IPS-15b (cell line): Measurements from ENCODE around the gene ZIC1.

Experiments
- H3K27me3 ChIP-seq: one replicate; pipeline ENCODE4 v1.6.1; 2013; ENCODE audit warnings: low read length; ENCODE audit not compliant: control insufficient read depth, insufficient read depth
- H3K36me3 ChIP-seq: one replicate; pipeline ENCODE4 v1.6.1; 2013; ENCODE audit warnings: low read length; ENCODE audit not compliant: control insufficient read depth, insufficient read depth
- H3K4me1 ChIP-seq: one replicate; pipeline ENCODE4 v1.6.1; 2013; ENCODE audit warnings: mild to moderate bottlenecking, low read length; ENCODE audit not compliant: control insufficient read depth, insufficient read depth
- H3K4me3 ChIP-seq: one replicate; pipeline ENCODE4 v1.5.1; 2013; ENCODE audit warnings: low read depth, low read length
- H3K9ac ChIP-seq: one replicate; pipeline ENCODE4 v1.6.1; 2013; ENCODE audit warnings: low read depth, mild to moderate bottlenecking, low read length
- H3K9me3 ChIP-seq: one replicate; pipeline ENCODE4 v1.6.1; 2013; ENCODE audit warnings: mild to moderate bottlenecking, low read length; ENCODE audit not compliant: control insufficient read depth, insufficient read depth

The ZIC1 gene

GRCh38 chr3:147415874-147416273 is 6.7 kb downstream of the ZIC1 start:
- peaks cover 98% of the 10 kb centered on the region for H3K27me3 ChIP-seq
- peaks cover 4% of the 10 kb centered on the region for H3K4me1 ChIP-seq
- H3K9me3 ChIP-seq = no peaks in the 10 kb centered on the region
- no peak overlapping the region for H3K9ac ChIP-seq
- no peaks in the 10 kb centered on the region for H3K36me3 ChIP-seq
- no peak overlapping the region for H3K4me3 ChIP-seq

GRCh38 chr3:147416931-147417330 is 7.8 kb downstream of the ZIC1 start:
- Histone ChIP-seq H3K9ac (no peak overlapping the region), H3K9me3 (no peaks in the 10 kb centered on the region), H3K36me3 (no peaks in the 10 kb centered on the region), H3K4me1 (peaks cover 4% of the 10 kb centered on the region), H3K27me3 (peaks cover 98% of the 10 kb centered on the region), H3K4me3 (no peak overlapping the region)

DNA sequence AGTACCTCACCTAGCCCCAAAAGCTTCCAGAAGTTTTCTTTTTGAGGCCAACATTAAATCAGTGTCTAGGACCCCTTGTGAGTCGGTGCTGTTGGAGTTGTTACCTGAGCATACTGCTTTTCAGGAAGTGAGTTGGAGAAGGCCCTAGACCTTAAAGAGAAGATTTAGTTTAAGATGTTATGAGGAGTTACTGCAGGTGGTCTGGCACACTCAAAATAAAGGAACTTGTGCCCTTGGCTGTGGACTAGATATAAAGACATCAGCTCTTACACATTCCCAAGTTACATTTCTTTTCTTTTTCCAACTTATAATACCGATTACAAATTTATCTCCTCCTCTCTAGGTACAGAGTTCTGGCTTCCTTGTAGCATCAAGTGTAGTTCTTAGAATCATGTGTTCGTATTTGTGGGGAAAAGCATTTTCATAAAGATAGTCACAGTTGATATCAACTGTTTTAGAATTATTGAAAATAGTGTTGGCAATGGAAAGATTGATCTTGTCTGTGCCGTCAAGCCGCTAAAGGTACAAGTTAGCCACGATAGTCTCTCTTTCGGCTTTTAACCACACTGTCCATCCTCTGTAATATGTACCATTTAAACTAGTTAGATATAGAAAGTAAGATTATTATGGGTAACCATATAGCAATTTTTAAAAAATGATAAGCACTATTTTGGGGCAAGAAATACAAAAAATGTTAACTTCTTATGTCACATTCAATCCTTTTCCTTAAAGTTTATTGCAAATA is 8.6 kb downstream of the ZIC1 start:
- Histone ChIP-seq H3K36me3 (no peaks in the 10 kb centered on the region), H3K4me3 (no peak overlapping the region), H3K4me1 (peaks cover 4% of the 10 kb centered on the region), H3K9ac (no peak overlapping the region), H3K27me3 (peaks cover 98% of the 10 kb centered on the region), H3K9me3 (no peaks in the 10 kb centered on the region)

GRCh38 chr3:147418371-147418781 is 9.2 kb downstream of the ZIC1 start:
- Histone ChIP-seq H3K4me1 (peaks cover 4% of the 10 kb centered on the region), H3K4me3 (peak overlapping the region; percentile 50), H3K27me3 (peaks cover 98% of the 10 kb centered on the region), H3K9me3 (no peaks in the 10 kb centered on the region), H3K36me3 (no peaks in the 10 kb centered on the region), H3K9ac (no peak overlapping the region)

- H3K27me3 ChIP-seq = peaks cover 99% of the 10 kb centered on the region
- H3K9me3 ChIP-seq = no peaks in the 10 kb centered on the region
- H3K4me1 ChIP-seq = peaks cover 4% of the 10 kb centered on the region
- peak overlapping the region; percentile 50 for H3K4me3 ChIP-seq
- no peak overlapping the region for H3K9ac ChIP-seq
- H3K36me3 ChIP-seq = no peaks in the 10 kb centered on the region
Observed at GRCh38 chr3:147418808-147419701, 9.9 kb downstream of the ZIC1 start.

- peaks cover 4% of the 10 kb centered on the region for H3K4me1 ChIP-seq
- no peaks in the 10 kb centered on the region for H3K9me3 ChIP-seq
- H3K27me3 ChIP-seq = peaks cover 99% of the 10 kb centered on the region
- H3K9ac ChIP-seq = no peak overlapping the region
- H3K4me3 ChIP-seq = peak overlapping the region; percentile 50
- no peaks in the 10 kb centered on the region for H3K36me3 ChIP-seq
Observed at GRCh38 chr3:147419781-147420224, 10.6 kb downstream of the ZIC1 start.

DNA sequence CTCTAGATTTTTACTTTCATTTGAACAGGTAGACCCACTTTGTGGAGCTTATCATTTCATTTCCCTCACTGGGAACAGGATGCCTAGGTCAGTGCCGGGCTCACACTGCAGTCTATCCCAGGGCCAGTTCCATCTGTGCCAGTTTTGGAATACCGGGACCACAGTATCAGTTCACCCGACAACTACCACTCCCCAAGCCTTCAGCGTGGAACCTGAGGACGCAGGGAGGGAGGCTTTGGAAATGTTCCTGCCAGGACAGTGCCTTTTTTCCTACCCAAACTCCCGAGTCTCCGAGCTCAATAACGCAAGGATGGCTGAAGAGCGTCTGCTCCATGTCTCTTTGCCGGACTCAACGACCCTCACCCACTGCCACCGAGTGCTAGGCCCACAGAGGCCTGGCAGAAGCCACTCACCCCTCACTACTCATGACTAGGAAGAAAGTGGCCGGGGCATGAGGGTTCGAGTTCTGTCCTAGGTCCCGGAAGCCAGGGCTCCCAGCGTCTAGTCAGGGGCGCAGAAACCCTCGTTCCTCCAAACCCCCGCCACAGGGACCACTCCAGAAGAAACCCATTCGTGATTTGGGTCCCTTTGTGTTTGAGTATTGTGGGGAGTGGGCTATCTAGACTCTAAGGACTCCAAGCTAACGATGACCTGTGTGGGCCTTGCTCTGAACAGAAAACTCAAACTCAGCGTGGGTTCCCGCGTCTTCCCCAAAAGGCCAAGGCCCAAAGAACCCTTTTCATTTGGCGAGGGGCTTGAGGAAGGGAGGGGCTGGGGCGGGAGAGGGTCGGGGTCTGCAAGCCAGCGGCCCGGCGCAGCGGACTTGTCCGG is 11.4 kb downstream of the ZIC1 start:
- Histone ChIP-seq H3K9me3 (no peaks in the 10 kb centered on the region), H3K4me3 (peak overlapping the region; percentile 45), H3K9ac (no peak overlapping the region), H3K4me1 (peaks cover 4% of the 10 kb centered on the region), H3K36me3 (no peaks in the 10 kb centered on the region), H3K27me3 (peaks cover 99% of the 10 kb centered on the region)

DNA sequence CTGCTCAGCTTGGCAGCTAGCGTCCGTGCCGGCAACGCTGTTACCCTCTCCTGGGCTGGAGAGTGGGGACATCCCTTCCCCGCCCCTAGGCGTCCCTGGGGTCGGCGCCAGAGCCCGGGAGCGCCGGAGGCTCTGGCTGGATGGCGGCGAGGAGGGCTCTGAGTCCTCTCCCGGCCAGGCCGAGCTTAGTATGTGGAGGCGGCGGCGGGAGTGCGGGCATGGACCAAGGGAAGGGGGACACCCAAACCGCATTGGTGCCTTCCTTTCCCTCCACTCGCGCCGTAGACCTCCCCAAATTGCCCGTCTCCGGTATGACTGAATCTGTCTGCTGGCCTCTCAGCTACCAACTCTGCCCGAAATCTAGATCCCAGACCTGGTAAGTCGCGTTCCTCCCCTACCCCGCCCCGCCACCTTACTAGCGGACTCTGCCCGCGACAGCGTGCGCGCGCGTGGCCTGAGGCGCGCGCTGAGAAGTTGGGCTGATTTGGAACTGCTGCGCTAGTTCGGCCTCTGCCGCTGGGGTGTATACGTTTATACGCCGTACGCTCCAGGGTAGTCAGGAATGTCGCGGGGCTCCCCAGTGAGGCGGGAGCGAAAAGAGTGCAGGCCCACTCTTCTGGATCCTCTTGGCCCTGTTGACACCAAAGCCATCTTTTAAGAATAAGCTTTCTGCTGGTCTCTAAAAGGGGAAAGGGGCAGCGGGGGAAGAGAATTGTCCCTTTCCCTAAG is 12.2 kb downstream of the ZIC1 start:
- Histone ChIP-seq H3K27me3 (peaks cover 99% of the 10 kb centered on the region), H3K4me3 (peak overlapping the region; percentile 45), H3K9ac (no peak overlapping the region), H3K4me1 (peaks cover 4% of the 10 kb centered on the region), H3K9me3 (no peaks in the 10 kb centered on the region), H3K36me3 (no peaks in the 10 kb centered on the region)

DNA sequence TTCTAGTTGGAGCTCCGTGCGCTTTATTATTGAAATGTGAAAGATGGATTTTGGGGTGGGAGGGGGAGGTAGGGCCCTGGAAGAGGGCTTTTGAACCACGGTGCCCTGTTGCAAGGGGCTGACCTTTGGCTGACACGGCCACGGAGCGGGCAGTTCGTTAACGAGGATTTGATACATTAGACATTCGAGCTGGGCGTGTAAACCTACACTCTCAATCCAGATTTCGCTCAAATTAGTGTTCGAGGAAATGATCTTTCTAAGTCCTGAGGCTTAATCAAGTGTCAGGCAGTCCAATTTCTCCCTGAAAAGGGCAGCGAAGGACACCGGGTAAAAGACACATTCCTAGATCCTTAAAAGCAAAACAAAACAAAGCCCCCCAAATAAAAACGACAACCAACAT is 13.0 kb downstream of the ZIC1 start:
- no peaks in the 10 kb centered on the region for H3K9me3 ChIP-seq
- no peak overlapping the region for H3K9ac ChIP-seq
- no peaks in the 10 kb centered on the region for H3K36me3 ChIP-seq
- H3K4me1 ChIP-seq = peaks cover 4% of the 10 kb centered on the region
- peaks cover 98% of the 10 kb centered on the region for H3K27me3 ChIP-seq
- peak overlapping the region; percentile 45 for H3K4me3 ChIP-seq

- peaks cover 93% of the 10 kb centered on the region for H3K27me3 ChIP-seq
- peak overlapping the region; percentile 45 for H3K4me3 ChIP-seq
- H3K4me1 ChIP-seq = peaks cover 4% of the 10 kb centered on the region
- no peaks in the 10 kb centered on the region for H3K9me3 ChIP-seq
- H3K36me3 ChIP-seq = no peaks in the 10 kb centered on the region
- no peak overlapping the region for H3K9ac ChIP-seq
Observed at GRCh38 chr3:147422601-147423536, 13.7 kb downstream of the ZIC1 start.
